Loucy (cell line): ENCODE measurements around the gene PRIMPOL.
"Not testable (repeated sequence)": the region's sequence is repeated elsewhere in the genome, so short reads cannot be mapped to it uniquely, and the experiment has no call there.

Experiments used
- H2AFZ ChIP-seq: fragments of 200-600 bp; sonication (generic); 2 replicates; pipeline ENCODE4 v1.6.0; 2016; ENCODE audit warnings: antibody characterized with exemption, mild to moderate bottlenecking, low read length, moderate library complexity
- H3F3A ChIP-seq: fragments of 200-600 bp; 2 replicates; pipeline ENCODE4 v1.6.0; 2016; ENCODE audit warnings: antibody characterized with exemption, low read depth, mild to moderate bottlenecking
- H3K27me3 ChIP-seq: fragments of 200-600 bp; sonication (generic); 2 replicates; pipeline ENCODE4 v1.6.1; 2014; ENCODE audit warnings: low read length, mild to moderate bottlenecking; ENCODE audit not compliant: insufficient read depth, poor library complexity, severe bottlenecking
- H3K36me3 ChIP-seq: fragments of 200-600 bp; sonication (generic); 2 replicates; pipeline ENCODE4 v1.6.1; 2016; ENCODE audit warnings: low read length; ENCODE audit not compliant: insufficient read depth
- H3K4me1 ChIP-seq: fragments of 200-600 bp; sonication (generic); 2 replicates; pipeline ENCODE4 v1.5.1; 2014; ENCODE audit warnings: low read length, mild to moderate bottlenecking; ENCODE audit not compliant: insufficient read depth, poor library complexity, severe bottlenecking
- H3K4me2 ChIP-seq: fragments of 200-600 bp; sonication (generic); 2 replicates; pipeline ENCODE4 v1.6.0; 2014; ENCODE audit warnings: antibody characterized with exemption, low read length, low read depth, mild to moderate bottlenecking; ENCODE audit not compliant: poor library complexity, severe bottlenecking
- H3K4me3 ChIP-seq: fragments of 200-600 bp; sonication (generic); 2 replicates; pipeline ENCODE4 v1.5.1; 2014; ENCODE audit warnings: low read length, mild to moderate bottlenecking, mixed read lengths; ENCODE audit not compliant: poor library complexity, severe bottlenecking
- H3K79me2 ChIP-seq: fragments of 200-600 bp; sonication (generic); 2 replicates; pipeline ENCODE4 v1.6.1; 2014; ENCODE audit warnings: low read length; ENCODE audit not compliant: insufficient read depth
- H3K9ac ChIP-seq: fragments of 200-600 bp; sonication (generic); 2 replicates; pipeline ENCODE4 v1.6.0; 2014; ENCODE audit warnings: mild to moderate bottlenecking, low read depth, low read length, moderate library complexity; ENCODE audit not compliant: poor library complexity, severe bottlenecking
- H3K9me2 ChIP-seq: fragments of 200-600 bp; sonication (generic); replicated peaks from 2 replicates; pipeline ENCODE4 v1.6.1; 2016; ENCODE audit warnings: low read depth, low read length, mixed read lengths
- H3K9me3 ChIP-seq: fragments of 200-600 bp; sonication (generic); 2 replicates; pipeline ENCODE4 v1.6.1; 2014; ENCODE audit warnings: mild to moderate bottlenecking, antibody characterized with exemption, low read length, low read depth; ENCODE audit not compliant: insufficient read depth
- H4K20me1 ChIP-seq: fragments of 200-600 bp; sonication (generic); 2 replicates; pipeline ENCODE4 v1.6.0; 2014; ENCODE audit warnings: antibody characterized with exemption, low read length, mild to moderate bottlenecking; ENCODE audit not compliant: insufficient read depth, poor library complexity, severe bottlenecking
- CTCF ChIP-seq: fragments of 200-600 bp; sonication (generic); conservative IDR thresholded peaks from 2 replicates; pipeline ENCODE4 v1.5.1; 2014; ENCODE audit warnings: mild to moderate bottlenecking, antibody characterized with exemption, low read length
- EZH2phosphoT487 ChIP-seq: fragments of 200-600 bp; IDR thresholded peaks from 2 replicates; pipeline ENCODE4 v1.6.1; 2018; ENCODE audit warnings: antibody characterized with exemption, mild to moderate bottlenecking, moderate library complexity, borderline replicate concordance

The PRIMPOL gene

GRCh38 chr4:184612074-184612473 is 37.5 kb upstream of the PRIMPOL start:
- Histone ChIP-seq H3K9me3 (peaks cover 4% of the 10 kb centered on the region; the same call in 1 of the 2 replicates), H3K4me2 (no peak overlapping the region), H2AFZ (no peak overlapping the region), H3K4me1 (no peaks in the 10 kb centered on the region), H3F3A (no peaks in the 10 kb centered on the region), H3K4me3 (no peak overlapping the region), H3K36me3 (no peaks in the 10 kb centered on the region), H3K9ac (no peak overlapping the region), H3K79me2 (no peaks in the 10 kb centered on the region), H4K20me1 (no peaks in the 10 kb centered on the region), H3K9me2 (no peaks in the 10 kb centered on the region), H3K27me3 (no peaks in the 10 kb centered on the region)
- TF ChIP-seq CTCF (no peak), EZH2phosphoT487 (no peak)

DNA sequence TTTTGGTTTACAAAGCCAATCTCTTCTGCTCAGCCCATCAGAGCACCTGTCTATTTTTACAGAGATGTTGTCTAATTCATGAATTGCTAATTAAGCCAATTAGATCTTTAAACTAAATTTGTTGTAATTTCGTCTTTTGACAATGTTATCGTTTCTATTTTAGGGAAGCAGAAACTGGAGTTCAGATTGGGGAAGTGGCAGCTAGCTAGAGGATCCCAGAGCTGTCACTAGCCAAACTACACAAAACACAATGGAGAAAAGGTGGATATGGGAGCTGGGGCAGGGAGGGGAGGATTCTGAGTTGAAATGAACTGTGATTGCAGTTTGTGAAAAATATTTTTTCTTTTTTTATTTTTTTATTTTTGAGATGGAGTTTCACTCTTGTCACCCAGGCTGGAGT is 36.1 kb upstream of the PRIMPOL start:
- no peaks in the 10 kb centered on the region for H3K27me3 ChIP-seq
- H3K9ac ChIP-seq, result no peak overlapping the region
- no peaks in the 10 kb centered on the region for H3K79me2 ChIP-seq
- no peaks in the 10 kb centered on the region for H4K20me1 ChIP-seq
- no peak overlapping the region for H2AFZ ChIP-seq
- H3K4me2 ChIP-seq, result no peak overlapping the region
- no peaks in the 10 kb centered on the region for H3K4me1 ChIP-seq
- no peaks in the 10 kb centered on the region for H3F3A ChIP-seq
- H3K36me3 ChIP-seq, result no peaks in the 10 kb centered on the region
- TF ChIP-seq EZH2phosphoT487, result no peak
- no peak overlapping the region for H3K4me3 ChIP-seq
- H3K9me3 ChIP-seq, result peaks cover 4% of the 10 kb centered on the region; the same call in 1 of the 2 replicates
- H3K9me2 ChIP-seq, result no peaks in the 10 kb centered on the region

- TF ChIP-seq EZH2phosphoT487, result no peak
- no peak for TF ChIP-seq CTCF
- Histone ChIP-seq H3K9ac (no peak overlapping the region), H3K9me3 (peaks cover 4% of the 10 kb centered on the region; the same call in 1 of the 2 replicates), H3K4me3 (no peak overlapping the region), H3K79me2 (no peaks in the 10 kb centered on the region), H3K36me3 (no peaks in the 10 kb centered on the region), H3K27me3 (no peaks in the 10 kb centered on the region), H3K4me1 (no peaks in the 10 kb centered on the region), H4K20me1 (no peaks in the 10 kb centered on the region), H3K4me2 (no peak overlapping the region), H2AFZ (no peak overlapping the region), H3F3A (no peaks in the 10 kb centered on the region), H3K9me2 (no peaks in the 10 kb centered on the region)
Measured at GRCh38 chr4:184614509-184614908, 35.0 kb upstream of the PRIMPOL start.

DNA sequence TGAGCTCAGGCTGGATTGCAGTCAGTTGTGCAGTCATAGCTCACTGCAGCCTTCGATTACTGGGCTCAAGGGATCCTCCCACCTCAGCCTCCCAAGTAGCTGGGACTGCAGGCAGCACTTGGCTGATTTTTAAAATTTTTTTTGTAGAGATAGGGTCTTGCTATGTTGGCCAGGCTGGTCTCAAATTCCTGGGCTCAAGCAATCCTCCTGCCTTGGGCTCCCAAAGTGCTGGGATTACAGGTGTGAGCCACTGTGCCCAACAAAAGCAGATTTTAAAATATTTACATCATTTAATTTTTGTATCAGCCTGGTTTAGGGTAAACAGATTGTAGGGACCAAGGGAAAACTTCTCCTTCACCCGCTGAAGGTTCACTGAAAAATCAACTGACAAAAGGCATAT is 33.4 kb upstream of the PRIMPOL start:
- not testable (repeated sequence) for H4K20me1 ChIP-seq, H3K4me3 ChIP-seq, H3K9me2 ChIP-seq, H3K27me3 ChIP-seq, H3K9me3 ChIP-seq, H2AFZ ChIP-seq, H3K36me3 ChIP-seq, H3K9ac ChIP-seq, H3K79me2 ChIP-seq, H3K4me2 ChIP-seq, H3K4me1 ChIP-seq, H3F3A ChIP-seq
